H9 (cell line): ENCODE results near the gene OR2M3. TPM values are rescaled to one million over a fixed set of nuclear protein-coding genes. Genes with fewer than 3 reads are reported as not detected.

Source experiments
- DNase-seq: peaks from one replicate; pipeline ENCODE4 v3.0.0-alpha.2; 2017
- H2AFZ ChIP-seq: one replicate; pipeline ENCODE4 v1.6.1; 2013; ENCODE audit warnings: mild to moderate bottlenecking, low read length, control low read depth, moderate library complexity
- H2AK5ac ChIP-seq: 2 replicates; pipeline ENCODE4 v1.6.1; 2013; ENCODE audit warnings: low read length, control low read depth, mixed read lengths; ENCODE audit not compliant: insufficient read length
- H2BK120ac ChIP-seq: one replicate; pipeline ENCODE4 v1.6.1; 2013; ENCODE audit warnings: low read depth, mild to moderate bottlenecking, low read length, control low read depth, inconsistent platforms; ENCODE audit not compliant: poor library complexity, severe bottlenecking
- H2BK12ac ChIP-seq: 2 replicates; pipeline ENCODE4 v1.6.1; 2013; ENCODE audit warnings: low read length, control low read depth, mixed read lengths, low read depth; ENCODE audit not compliant: insufficient read length
- H2BK15ac ChIP-seq: 2 replicates; pipeline ENCODE4 v1.6.1; 2013; ENCODE audit warnings: low read depth, low read length, control low read depth
- H2BK20ac ChIP-seq: one replicate; pipeline ENCODE4 v1.6.1; 2013; ENCODE audit warnings: low read depth, mild to moderate bottlenecking, low read length, control low read depth, inconsistent platforms; ENCODE audit not compliant: poor library complexity, severe bottlenecking
- H2BK5ac ChIP-seq: 2 replicates; pipeline ENCODE4 v1.6.1; 2013; ENCODE audit warnings: low read length, control low read depth, mixed read lengths; ENCODE audit not compliant: insufficient read length
- H3K14ac ChIP-seq: 2 replicates; pipeline ENCODE4 v1.6.1; 2013; ENCODE audit warnings: low read length, control low read depth; ENCODE audit not compliant: insufficient read depth
- H3K18ac ChIP-seq: 2 replicates; pipeline ENCODE4 v1.6.1; 2013; ENCODE audit warnings: low read depth, mild to moderate bottlenecking, mixed read lengths, low read length, control low read depth; ENCODE audit not compliant: insufficient read length
- H3K23ac ChIP-seq: 2 replicates; pipeline ENCODE4 v1.6.1; 2013; ENCODE audit warnings: low read length, control low read depth, mixed read lengths, low read depth; ENCODE audit not compliant: insufficient read length
- H3K23me2 ChIP-seq: 2 replicates; pipeline ENCODE4 v1.6.1; 2013; ENCODE audit warnings: low read depth, mild to moderate bottlenecking, mixed read lengths, low read length, control low read depth; ENCODE audit not compliant: insufficient read length, poor library complexity, severe bottlenecking
- H3K27ac ChIP-seq: 2 replicates; pipeline ENCODE4 v1.5.1; 2013; ENCODE audit warnings: low read length, control low read depth, mixed read lengths, low read depth; ENCODE audit not compliant: insufficient read length
- H3K27me3 ChIP-seq: 2 replicates; pipeline ENCODE4 v1.6.1; 2013; ENCODE audit warnings: low read length, control low read depth, inconsistent platforms; ENCODE audit not compliant: insufficient read depth
- H3K4ac ChIP-seq: 2 replicates; pipeline ENCODE4 v1.6.1; 2013; ENCODE audit warnings: low read depth, mild to moderate bottlenecking, control low read depth, inconsistent platforms, low read length, moderate library complexity
- H3K4me1 ChIP-seq: 2 replicates; pipeline ENCODE4 v1.6.1; 2013; ENCODE audit warnings: low read length, control low read depth, inconsistent platforms; ENCODE audit not compliant: insufficient read depth
- H3K4me2 ChIP-seq: 2 replicates; pipeline ENCODE4 v1.6.1; 2013; ENCODE audit warnings: low read length, control low read depth, mixed read lengths; ENCODE audit not compliant: insufficient read length, insufficient read depth
- H3K56ac ChIP-seq: 2 replicates; pipeline ENCODE4 v1.6.1; 2013; ENCODE audit warnings: low read depth, mild to moderate bottlenecking, mixed read lengths, low read length, control low read depth; ENCODE audit not compliant: insufficient read length
- H3K79me1 ChIP-seq: 2 replicates; pipeline ENCODE4 v1.6.1; 2013; ENCODE audit warnings: low read depth, mild to moderate bottlenecking, moderate library complexity, low read length, control low read depth, inconsistent platforms; ENCODE audit not compliant: insufficient read depth, poor library complexity, severe bottlenecking
- H3K79me2 ChIP-seq: 2 replicates; pipeline ENCODE4 v1.6.1; 2013; ENCODE audit warnings: low read length, control low read depth, inconsistent platforms; ENCODE audit not compliant: insufficient read depth
- H3K9ac ChIP-seq: 2 replicates; pipeline ENCODE4 v1.6.1; 2013; ENCODE audit warnings: low read length, control low read depth, mixed read lengths; ENCODE audit not compliant: insufficient read length; ENCODE audit errors: extremely low read depth
- H3K9me3 ChIP-seq: one replicate; pipeline ENCODE4 v1.6.1; 2013; ENCODE audit warnings: low read depth, low read length, inconsistent platforms; ENCODE audit not compliant: control insufficient read depth
- H3T11ph ChIP-seq: one replicate; pipeline ENCODE4 v1.6.1; 2013; ENCODE audit warnings: mild to moderate bottlenecking, low read length, control low read depth, inconsistent platforms
- H4K20me1 ChIP-seq: one replicate; pipeline ENCODE4 v1.6.1; 2013; ENCODE audit not compliant: control insufficient read depth, insufficient read length, insufficient read depth
- H4K5ac ChIP-seq: 2 replicates; pipeline ENCODE4 v1.6.1; 2013; ENCODE audit warnings: low read depth, mild to moderate bottlenecking, mixed read lengths, low read length, control low read depth; ENCODE audit not compliant: insufficient read length
- H4K8ac ChIP-seq: replicated peaks from 2 replicates; pipeline ENCODE4 v1.6.1; 2013; ENCODE audit warnings: low read length, control low read depth, mixed read lengths, low read depth; ENCODE audit not compliant: insufficient read length
- H4K91ac ChIP-seq: 2 replicates; pipeline ENCODE4 v1.6.1; 2013; ENCODE audit warnings: low read depth, mild to moderate bottlenecking, moderate library complexity, mixed read lengths, low read length, control low read depth; ENCODE audit not compliant: insufficient read length
- H3K27ac Mint-ChIP-seq, 3 experiments: 2 replicates in 2 of 3; 3 replicates in 1 of 3; pipeline ENCODE4 v1.8.0; 2020 to 2021; ENCODE audit warnings: mixed read lengths in 3 of 3, mild to moderate bottlenecking in 1 of 3, moderate library complexity in 1 of 3
- H3K27me3 Mint-ChIP-seq: 2 replicates; pipeline ENCODE4 v1.8.0; 2021; ENCODE audit warnings: low read depth, mild to moderate bottlenecking, moderate library complexity, mixed read lengths
- H3K36me3 Mint-ChIP-seq, 3 experiments: 2 replicates in 2 of 3; 3 replicates in 1 of 3; pipeline ENCODE4 v1.8.0; 2020 to 2021; ENCODE audit warnings: low read depth in 3 of 3, mixed read lengths in 3 of 3; ENCODE audit not compliant: insufficient read depth in 1 of 3
- H3K4me1 Mint-ChIP-seq, 2 experiments: 2 replicates each; pipeline ENCODE4 v1.8.0; 2020; ENCODE audit warnings: mixed read lengths in 2 of 2
- H3K4me3 Mint-ChIP-seq, 2 experiments: 2 replicates in 1 of 2; 3 replicates in 1 of 2; pipeline ENCODE4 v1.8.0; 2020 to 2021; ENCODE audit warnings: mild to moderate bottlenecking in 2 of 2, mixed read lengths in 2 of 2, moderate library complexity in 1 of 2
- H3K9me3 Mint-ChIP-seq, 2 experiments: 2 replicates in 1 of 2; 3 replicates in 1 of 2; pipeline ENCODE4 v1.8.0; 2020; ENCODE audit warnings: mild to moderate bottlenecking in 2 of 2, mixed read lengths in 2 of 2, moderate library complexity in 1 of 2
- CTCF ChIP-seq: fragments of 200-600 bp; sonication (generic); conservative IDR thresholded peaks from 3 replicates; pipeline ENCODE4 v1.8.0; 2021; ENCODE audit warnings: antibody characterized with exemption, mild to moderate bottlenecking
- WGBS: extraction: QIAGEN DNeasy Blood & Tissue Kit; methylation state at CpG from one replicate; pipeline ENCODE4 v1.1.7; 2013; ENCODE audit warnings: missing lambda C conversion rate, low lambda C conversion rate, mixed read lengths; ENCODE audit not compliant: insufficient read length; ENCODE audit errors: extremely low coverage; 5-methylcytosine and 5-hydroxymethylcytosine counted together
- total RNA-seq: library from RNA; stranded (reverse); gene quantifications from 2 replicates; pipeline ENCODE4 v1.2.1, GENCODE V29; 2021

The OR2M3 gene
- total RNA-seq, 1 experiment from 2014 or later = not detected

- H3K18ac ChIP-seq = no peak overlapping the region
- no peak overlapping the region for H2BK20ac ChIP-seq
- no peaks in the 10 kb centered on the region for H3K23me2 ChIP-seq
- DNase-seq = no peak
- H4K8ac ChIP-seq = no peak overlapping the region
- Mint-ChIP-seq H3K27ac (no peak overlapping the region), H3K36me3 (peaks cover 0 to 33% (median 3%) of the 10 kb centered on the region in 3 experiments; a peak in 4 of 7 replicates), H3K4me3 (no peak overlapping the region), H3K4me1 (no peaks in the 10 kb centered on the region), H3K9me3 (peaks cover 78 to 85% of the 10 kb centered on the region in 2 experiments), H3K27me3 (no peaks in the 10 kb centered on the region; the same call in 1 of the 2 replicates)
- no peaks in the 10 kb centered on the region for H4K20me1 ChIP-seq
- H2AFZ ChIP-seq = no peak overlapping the region
- H3K27me3 ChIP-seq = no peaks in the 10 kb centered on the region
- H3K4ac ChIP-seq = no peak overlapping the region
- H3K9me3 ChIP-seq = peaks cover 50% of the 10 kb centered on the region
- H4K91ac ChIP-seq = no peak overlapping the region
- H2BK5ac ChIP-seq = no peak overlapping the region
- no peak overlapping the region for H2BK120ac ChIP-seq
- no peak overlapping the region for H2AK5ac ChIP-seq
- H3K4me2 ChIP-seq = no peak overlapping the region
- no peak for TF ChIP-seq CTCF
- H3K9ac ChIP-seq = no peak overlapping the region
- no peaks in the 10 kb centered on the region for H3K79me1 ChIP-seq
- H3K14ac ChIP-seq = no peak overlapping the region
- H4K5ac ChIP-seq = no peak overlapping the region
- H3K27ac ChIP-seq = no peak overlapping the region
- no peak overlapping the region for H3K23ac ChIP-seq
- no peak overlapping the region for H2BK12ac ChIP-seq
- no peak overlapping the region for H3T11ph ChIP-seq
- no peaks in the 10 kb centered on the region for H3K79me2 ChIP-seq
- no CpG with 5 or more reads among the region's 1 CpG for WGBS
- H3K56ac ChIP-seq = no peak overlapping the region
- H2BK15ac ChIP-seq = no peak overlapping the region
- H3K4me1 ChIP-seq = no peaks in the 10 kb centered on the region
Measured at GRCh38 chr1:248215880-248216279, 18.8 kb downstream of the OR2M3 start.
